Activated naive CD8-positive, alpha-beta T cell treated with anti-CD3 and anti-CD28 coated beads, Interleukin-2, amount 50 U/mL, for 16 hours (primary cell): ENCODE results near the gene COMMD2.

Source experiments
- DNase-seq: peaks from one replicate; pipeline ENCODE4 v3.0.0-alpha.2; 2020; ENCODE audit warnings: low read depth, low spot score

Gene COMMD2

DNA sequence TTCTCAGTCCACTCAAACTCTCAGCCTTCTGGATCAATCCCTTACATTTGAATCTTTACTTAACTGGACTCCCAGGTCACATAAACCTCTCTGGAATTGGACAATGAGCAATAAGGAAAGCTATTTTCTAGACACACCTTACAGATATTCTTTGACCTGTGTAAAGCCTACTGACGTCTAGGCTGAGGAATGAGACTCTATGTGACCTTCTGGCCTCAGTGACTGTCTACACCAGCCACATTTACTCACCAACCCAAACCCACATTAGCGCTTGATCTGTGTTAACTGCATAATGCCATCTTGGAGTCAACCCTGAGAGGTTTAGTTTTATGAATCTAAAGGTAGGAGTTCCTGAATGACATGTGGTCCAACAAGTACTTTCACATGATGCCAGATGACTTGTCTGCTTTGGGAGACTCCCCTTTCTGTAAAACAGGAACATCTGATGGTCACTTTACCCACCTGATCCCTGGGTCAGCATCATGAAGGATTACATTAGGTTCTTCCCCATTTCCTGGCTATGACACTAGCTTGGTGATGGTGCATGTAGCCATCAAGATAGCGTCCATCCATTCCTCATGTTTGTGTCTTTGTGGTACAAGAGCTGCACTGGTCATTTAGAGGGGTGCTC, 11.4 kb upstream of the COMMD2 start:
- DNase-seq = no peak

DNA sequence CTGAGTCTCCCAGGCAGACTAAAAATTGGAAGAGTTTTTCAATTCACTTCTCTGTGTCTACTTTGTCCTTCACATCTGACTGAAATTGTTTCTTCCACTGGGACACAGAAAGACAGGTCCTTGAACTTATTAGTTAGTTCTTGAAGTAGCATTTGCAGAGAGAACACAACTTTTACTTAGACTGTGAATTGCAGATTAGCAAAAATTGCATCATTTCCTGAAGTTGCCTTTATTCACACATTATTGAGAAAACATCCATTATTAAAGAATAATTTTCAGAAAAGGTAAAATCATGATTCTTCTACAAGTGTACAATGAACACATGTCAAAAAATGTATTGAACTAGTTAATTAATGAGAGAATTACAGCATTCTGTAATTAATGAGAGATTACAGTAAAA, 1.4 kb upstream of the COMMD2 start:
- no peak for DNase-seq

DNA sequence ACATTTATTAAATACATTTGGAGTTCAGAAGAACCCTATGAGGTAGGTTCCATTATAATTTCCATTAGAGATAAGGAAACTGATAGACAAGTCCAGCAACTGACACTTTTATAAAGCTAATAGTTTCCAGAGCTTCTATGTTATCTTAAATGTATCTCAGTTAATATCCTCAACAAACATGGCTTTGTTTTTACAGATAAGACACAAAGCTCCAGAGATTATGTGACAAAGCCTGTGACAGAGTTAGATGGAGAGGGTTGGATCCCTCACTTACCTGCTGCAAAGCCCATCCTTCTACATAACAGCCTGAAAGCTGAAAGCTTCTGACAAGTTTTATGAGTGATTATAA, 473 bp upstream of the COMMD2 start:
- no peak for DNase-seq

DNA sequence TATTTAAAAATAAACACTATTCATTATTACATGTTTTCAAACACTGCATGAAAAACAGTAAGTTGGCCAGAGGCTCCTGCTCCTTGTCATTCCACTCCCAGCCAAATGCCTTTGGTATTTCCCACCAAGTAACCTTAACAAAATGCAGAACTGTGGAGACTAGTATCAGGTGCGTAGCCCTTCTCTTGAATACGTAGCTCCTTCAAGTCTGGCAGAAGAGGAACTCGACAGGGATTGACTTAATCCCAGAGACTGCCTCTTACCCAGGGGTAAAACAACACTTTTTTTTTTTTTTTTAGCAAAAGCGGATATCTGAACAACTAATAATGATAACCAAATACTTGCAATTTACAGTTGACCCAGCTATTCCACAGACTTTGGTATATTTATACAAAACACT, 738 bp downstream of the COMMD2 start:
- DNase-seq = no peak

DNA sequence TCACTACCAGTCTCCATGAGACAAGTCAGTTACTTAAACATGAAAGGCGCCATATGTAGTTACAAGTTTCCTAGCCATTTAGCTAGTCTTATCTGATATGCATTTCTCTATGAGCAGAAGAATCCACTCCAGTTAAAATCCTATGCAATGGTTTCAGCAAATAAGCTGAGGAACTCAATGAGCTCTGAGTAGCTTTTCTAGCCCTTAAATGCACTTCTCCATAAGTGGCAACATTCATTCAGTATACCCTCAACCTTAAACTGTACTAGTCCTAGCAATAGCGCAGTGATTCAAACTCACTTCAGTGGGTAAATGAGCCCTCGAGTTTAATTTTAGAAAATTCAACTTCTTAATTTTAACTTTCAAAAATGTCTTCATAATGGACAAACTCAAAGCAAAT, 7.7 kb downstream of the COMMD2 start:
- no peak for DNase-seq

DNA sequence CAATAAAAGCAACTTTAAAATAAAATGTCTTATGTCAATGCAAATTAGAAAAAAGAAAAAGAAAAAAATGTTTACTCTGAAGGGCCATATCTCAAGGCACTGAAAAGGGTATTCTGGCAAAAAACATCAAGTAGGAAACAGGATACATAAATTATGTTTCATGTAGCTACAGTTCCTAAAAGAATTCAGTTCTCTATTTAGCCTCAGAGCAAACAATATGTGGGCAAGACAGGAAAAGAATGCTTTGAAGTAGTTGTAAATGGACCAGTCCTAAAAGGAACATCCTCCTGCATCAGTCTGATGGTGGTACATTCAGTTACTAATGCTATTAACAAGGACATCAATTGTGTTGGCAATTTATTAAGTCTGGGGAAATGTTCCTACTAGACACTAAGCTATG, 8.1 kb downstream of the COMMD2 start:
- no peak for DNase-seq

DNA sequence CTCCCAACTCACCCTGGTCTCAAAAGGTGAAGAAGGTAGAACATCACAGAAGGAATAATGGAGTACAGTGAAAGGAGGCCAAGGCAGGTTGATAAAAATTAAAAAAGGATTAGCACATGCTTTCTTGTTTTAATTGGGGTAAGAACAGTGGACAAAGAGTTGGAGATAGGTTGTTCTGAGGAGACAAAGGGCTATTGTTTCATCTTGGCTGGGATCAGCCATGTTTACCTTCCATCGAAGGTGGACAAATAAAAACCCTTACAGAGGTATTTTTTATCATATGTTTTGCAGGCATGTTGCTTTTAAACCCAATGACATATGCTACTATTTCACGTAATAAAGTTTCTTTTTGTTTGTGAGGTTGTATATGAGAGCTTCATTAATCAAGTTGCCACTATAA, 12.9 kb downstream of the COMMD2 start:
- DNase-seq = no peak

DNA sequence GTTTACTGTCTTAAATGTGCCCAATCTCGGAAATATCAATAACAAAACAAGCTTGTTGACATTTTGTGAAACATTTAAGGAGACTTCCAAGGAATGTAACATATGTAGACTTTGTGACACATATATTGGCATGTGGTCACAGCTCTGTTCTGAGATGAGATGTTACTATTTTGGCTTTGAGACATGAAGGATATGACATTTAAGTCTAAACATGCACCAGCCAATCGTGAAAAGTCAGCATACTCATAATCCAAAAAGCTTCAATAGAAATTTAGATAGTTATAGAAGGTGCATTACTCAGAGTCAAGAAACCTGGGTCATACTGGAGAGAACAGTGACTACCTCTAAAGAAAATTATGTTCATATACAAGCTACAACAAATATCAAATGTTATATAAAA, 13.4 kb downstream of the COMMD2 start:
- DNase-seq = no peak

DNA sequence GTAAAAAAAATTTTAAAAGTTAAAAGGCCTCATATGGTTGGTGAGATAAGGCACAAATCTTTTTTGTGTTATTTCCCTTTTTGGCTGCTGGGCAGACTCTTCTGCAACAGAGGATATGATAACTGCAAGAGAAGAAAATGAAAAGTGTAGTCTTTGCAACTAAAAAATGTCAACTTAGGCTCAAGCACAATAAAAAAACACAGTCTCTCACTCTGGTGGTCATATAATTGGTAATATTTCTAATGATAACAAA, 15.4 kb downstream of the COMMD2 start:
- DNase-seq = no peak

DNA sequence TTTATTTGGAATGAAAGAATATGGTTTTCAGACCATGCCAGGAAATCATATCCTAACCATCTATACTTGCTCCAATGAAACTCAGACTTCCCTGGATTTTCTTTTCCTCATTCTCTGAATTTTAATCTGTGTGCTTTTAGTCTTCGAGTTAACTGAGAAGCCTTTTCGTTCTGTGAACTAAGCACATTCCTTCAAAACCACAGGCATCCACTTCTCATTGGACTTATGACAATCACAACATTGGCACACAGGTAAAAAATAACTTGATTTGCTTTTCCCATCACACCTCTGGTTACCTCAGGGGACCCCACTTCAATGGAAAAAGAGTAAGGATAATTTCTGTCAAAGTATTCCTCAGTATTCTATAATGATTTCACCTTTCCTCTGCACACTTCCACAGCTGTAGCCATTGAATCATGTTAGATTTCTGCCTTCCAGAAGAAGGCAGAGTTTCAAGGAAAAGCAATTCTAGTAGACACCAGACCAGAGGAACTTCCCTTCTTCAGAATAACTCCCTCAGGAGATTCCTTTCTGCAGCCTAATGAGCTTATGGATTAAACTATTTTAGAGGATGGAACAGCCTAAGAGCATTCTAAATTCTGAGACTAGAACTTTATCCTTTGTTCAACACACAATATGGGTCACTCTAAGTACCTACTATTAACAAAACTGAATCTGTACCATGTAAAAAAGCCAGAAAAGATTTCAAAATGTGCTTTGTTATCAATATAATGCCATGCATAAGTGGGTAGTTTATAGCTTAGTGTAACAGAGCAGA, 15.9 kb downstream of the COMMD2 start:
- no peak for DNase-seq

DNA sequence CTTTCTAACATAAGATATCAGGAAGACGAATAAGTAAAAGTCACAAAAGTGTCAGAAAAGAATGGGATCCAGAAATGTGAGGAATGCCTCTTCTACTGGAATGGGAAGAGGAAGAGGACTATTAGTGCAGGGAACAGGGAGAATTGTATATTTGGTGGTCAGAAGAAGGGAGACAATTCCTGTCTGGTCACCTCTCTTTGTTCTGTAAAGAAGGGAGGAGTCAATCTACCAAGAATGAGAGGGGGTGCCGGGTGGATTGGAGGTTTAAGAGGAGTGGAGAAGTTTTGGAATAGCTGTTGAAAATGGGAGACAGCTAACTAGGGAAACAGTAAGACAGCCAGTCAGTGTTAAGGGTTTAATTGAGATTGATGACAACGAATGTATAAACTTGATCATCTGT, 20.1 kb downstream of the COMMD2 start:
- no peak for DNase-seq

DNA sequence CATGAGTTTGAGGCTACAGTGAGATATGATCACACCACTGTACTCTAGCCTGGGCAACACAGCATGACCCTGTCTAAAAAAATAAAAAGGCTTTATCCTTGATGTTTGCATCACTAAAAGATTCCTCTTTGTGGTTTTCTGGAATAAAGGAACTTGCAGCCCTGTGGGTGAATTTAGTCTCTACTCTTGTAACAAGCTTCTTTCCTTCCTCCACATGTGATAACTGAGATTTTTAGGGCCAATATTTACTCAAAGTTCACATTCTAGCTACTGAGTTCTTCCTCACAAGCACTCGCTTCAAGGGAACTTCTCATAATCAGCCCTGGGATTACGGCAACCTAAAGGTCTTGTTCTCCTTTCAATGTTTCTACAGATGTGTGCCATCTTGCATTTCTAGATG, 24.6 kb downstream of the COMMD2 start:
- DNase-seq = no peak

DNA sequence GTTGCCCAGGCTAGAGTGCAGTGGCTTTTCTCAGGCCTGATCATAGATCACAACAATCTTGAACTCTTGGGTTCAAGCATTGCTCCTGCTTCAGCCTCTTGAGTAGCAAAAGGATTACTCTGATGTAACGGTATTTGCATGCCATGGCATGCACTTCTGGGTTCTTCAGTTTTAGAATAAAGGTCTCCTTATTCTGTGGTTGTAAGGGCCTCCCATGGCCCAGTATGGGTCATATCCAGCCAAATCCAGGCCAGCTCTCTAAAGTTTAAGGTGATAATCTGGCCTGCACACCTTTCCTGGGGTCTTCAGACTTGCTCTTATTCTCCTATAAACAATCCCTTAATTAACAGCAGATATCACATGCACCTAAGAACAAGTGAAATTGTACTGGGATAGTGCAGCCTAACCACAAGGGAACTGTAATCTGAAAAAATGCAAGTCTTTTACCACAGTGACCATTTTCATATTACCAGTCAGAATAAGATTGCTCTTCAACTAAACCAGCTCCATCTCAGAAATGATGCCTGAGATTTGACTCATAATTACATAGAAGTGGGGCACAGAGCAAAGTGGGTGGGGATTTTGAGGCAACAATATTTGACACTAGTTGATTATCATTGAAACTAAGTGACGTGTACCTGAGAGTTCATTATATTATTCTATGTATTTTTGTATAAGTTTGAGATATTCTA, 25.4 kb downstream of the COMMD2 start:
- no peak for DNase-seq

DNA sequence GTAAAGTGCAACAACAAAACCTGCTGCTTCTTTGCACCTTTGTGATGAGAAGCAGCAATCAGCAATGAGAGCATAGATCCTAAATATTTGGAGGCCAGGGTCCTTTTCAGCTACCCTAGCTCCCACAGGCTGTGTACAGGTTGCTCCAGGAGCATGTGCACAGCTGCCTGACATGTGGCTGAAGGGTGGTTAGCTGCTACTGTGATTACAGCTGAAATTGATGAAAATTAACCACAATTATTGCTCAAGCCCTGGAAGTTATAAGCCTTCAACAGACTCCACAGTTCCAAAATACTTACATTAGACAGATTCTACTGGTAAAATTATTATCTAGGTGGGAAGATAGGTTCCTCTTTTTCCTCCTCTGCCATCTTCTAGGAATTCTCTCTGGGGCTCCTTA, 28.5 kb downstream of the COMMD2 start:
- DNase-seq = no peak

DNA sequence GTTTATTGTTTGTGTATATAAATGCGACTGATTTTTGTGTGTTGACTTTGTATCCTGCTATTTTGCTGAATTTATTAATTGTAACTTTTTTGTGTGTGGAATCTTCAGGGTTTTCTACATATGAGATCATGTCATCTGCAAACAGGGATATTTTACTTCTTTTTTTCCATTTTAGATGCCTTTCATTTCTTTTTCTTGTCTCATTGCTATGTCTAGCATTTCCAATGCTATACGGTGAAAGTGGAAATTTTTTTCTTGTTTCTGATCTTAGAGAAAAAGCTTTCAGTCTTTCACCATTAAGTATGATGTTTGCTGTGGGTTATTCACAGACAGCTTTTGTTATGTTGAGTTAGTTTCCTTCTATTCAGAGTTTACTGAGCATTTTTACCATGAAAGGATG, 31.4 kb downstream of the COMMD2 start:
- no peak for DNase-seq

DNA sequence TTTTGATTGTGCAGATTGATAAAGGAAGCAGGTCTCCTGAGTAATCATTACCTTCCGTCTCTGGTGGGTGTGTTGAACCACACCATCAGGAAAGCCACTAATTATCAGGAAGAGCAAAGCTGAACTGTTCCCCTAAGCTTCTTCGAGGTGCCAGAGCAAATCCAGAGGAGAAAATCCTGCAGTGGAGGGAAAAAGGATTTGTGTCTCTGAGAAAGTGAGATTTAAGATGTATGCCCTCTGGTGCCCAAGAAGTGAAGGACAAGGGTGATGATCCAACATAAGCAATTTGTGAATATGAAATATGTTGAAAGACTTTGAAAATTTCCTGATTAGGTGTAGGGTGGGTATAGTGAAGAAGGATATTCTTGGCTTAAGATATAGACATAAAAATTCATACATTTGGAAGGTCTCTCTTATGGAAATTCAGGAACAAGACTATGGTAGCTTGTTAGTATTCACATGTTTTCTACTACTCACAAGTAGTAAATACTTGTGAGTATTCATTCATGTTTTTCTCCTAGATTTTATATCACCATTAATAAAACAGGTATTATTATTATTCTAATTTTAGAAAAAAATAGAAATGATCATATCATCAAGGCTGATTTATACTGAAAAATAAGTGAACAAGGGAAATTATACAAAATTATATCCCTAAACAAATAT, 34.8 kb downstream of the COMMD2 start:
- no peak for DNase-seq

DNA sequence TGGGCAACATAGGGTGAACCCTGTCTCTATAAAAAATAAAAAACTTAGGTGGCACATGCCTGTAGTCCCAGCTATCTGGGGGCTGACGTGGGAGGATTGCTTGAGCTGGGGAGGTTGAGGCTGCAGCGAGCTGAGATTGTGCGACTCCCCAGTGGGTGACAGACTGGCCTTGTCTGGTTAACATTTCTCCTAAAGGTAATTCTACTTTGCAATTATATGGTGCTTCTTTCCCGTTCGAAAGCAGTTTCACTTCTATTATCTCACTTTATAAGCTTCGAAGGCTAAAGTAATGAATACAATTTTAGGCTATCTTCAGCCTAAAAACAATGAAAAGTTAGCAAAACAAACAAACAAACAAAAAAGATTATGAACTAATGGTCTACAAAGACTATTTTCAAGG, 35.3 kb downstream of the COMMD2 start:
- no peak for DNase-seq

DNA sequence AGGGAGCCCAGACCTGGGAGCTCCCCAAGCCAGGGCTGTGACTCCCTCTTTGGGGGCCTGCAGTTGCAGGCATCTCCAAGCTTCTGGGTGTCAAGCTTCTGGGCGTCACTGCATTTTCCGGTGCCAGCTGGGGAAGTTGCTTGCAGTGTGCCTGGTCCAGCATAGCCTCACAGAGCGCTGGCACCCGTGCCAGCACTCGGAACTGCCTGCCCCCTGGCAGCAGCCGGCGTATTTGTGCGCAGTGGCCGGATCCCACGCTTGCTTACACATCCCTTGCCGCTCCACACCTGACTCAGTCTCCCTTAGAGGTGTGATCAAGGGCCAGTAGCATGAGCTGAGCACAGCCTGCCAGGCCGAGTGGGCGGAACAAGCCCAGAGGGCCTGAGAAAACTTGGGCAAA, 37.0 kb downstream of the COMMD2 start:
- DNase-seq = no peak

DNA sequence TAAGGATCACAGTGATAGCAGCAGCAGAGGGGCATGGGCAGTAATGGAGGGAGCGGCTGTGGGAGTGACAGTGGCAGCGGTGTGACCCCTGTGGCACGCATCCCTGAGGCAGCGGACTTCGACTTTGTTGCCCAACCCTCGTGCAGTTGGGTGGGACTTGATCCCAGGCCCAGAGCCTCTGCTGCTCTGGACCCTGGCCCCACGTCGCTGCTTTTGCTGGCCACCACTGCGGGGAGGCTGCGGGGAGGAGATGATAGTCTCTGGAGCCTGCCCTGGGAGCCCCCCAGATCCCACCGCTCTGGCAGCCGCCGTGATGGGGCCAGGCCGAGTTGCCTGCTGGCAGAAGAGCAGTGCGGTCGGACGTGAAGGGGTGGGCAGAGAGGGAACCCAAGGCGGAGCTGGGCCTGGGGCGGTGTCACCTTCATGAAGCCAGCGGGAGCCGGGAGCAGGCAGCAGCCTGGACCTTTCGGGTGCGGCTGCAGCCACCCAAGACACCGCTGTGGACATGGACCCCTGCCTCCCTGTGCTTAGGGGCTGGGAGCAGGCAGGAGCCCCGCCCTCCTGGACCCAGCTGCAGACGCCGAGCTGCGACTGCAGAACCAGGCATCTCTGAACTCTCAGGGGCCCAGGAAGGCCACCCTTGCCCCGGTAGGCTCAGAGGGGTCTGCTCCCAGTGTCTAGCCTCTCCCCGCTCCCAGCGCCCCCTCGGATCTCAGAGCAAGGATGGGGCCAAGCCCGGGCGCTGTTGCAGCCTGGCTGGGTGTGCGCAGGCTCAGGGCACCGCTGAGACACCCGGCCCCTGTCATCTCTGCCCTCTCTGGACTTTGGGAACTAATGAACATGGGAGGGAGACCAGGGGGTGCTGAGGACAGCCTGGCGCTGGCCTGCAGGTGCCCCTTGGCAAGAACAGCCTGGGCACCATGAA, 38.3 kb downstream of the COMMD2 start:
- DNase-seq = no peak

DNA sequence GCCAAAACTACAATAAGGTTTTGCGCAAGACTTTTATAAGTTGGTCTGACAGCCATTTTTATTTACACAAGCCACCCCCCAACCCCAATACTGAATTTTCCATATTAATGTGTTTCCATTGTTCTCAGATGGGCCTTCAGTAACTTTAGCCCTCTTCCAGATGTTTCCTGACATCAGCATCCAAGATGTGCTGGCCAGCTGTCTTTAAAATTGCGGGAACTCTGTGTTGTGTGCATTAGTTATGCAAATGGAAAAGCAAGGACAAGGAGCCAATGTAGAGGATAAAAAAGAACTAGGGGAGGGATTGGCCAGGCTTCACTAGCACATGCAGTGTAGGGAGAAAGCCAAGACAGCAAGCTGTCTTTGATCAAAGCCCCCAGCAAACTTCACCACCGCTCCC, 45.4 kb downstream of the COMMD2 start:
- no peak for DNase-seq

DNA sequence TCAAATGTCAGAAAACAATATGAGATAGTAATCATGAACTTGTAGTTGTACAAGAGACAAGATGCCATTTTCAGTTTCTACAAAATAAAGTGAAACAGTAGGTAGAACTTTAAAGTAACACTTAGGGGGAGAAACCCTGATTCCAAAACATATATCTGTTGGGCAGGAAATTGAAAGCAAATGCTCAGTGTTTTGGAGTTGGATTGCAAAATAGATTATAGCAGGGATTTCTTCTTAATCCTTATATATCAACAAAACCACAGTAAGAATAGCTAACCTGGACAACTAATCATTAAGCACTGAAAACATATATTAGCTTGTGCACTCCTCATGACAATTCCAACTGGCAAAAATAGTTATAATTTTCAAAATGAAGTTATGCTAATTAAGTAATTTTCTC, 46.9 kb downstream of the COMMD2 start:
- DNase-seq = no peak

DNA sequence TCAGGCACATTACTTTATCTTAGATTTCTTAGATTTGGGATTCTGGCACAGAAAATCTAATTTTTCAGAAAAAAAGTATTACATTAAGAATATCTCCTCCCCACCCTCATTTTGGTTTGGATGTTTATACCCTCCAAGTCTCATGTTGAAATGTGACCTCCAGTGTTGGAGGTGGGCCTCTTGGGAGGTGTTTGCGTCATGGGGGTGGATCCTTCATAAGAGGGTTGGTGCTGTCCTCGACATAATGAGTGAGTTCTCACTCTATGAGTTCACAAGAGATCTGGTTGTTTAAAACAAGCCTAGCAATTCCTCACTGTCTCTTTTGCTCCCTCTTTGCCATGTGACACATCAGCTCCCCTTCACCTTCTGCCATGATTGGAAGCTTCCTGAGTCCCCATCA, 48.8 kb downstream of the COMMD2 start:
- no peak for DNase-seq
